SU-DHL-6 (cell line): ENCODE data around the gene IL1RL1.

Experiments
- CTCF ChIP-seq: fragments of 200-600 bp; sonication (generic); IDR thresholded peaks from one replicate; pipeline ENCODE4 v1.5.1; 2017; ENCODE audit warnings: antibody characterized with exemption, mild to moderate bottlenecking, low read length, moderate library complexity; ENCODE audit not compliant: insufficient read depth, poor library complexity, severe bottlenecking
- EZH2phosphoT487 ChIP-seq: fragments of 200-600 bp; sonication (generic), shearing (Covaris generic); conservative IDR thresholded peaks from 2 replicates; pipeline ENCODE4 v1.6.1; 2018; ENCODE audit warnings: mild to moderate bottlenecking, antibody characterized with exemption, low read length, moderate library complexity, mixed read lengths

GRCh38 chr2:102340778-102341177, 29.4 kb downstream of the IL1RL1 start:
- TF ChIP-seq CTCF (no peak), EZH2phosphoT487 (no peak)
